H1 (cell line): ENCODE results near the gene USB1. TPM values are rescaled to one million over a fixed set of nuclear protein-coding genes. Genes with fewer than 3 reads are reported as not detected.

Experiments used
- CHD2 ChIP-seq: IDR thresholded peaks from 2 replicates; pipeline ENCODE4 v1.6.1; 2012; ENCODE audit warnings: low read length, improper control_type of control experiment
- CREB1 ChIP-seq: IDR thresholded peaks from 2 replicates; pipeline ENCODE4 v1.6.1; 2012; ENCODE audit warnings: inconsistent platforms
- HDAC2 ChIP-seq, 2 experiments: fragments of 300-600 bp in 1 of 2; sonication (generic) in 1 of 2; IDR thresholded peaks; 2 replicates each; pipeline ENCODE4 v1.6.1; 2011 to 2012; ENCODE audit warnings: low read depth in 2 of 2, low read length in 2 of 2, mild to moderate bottlenecking in 2 of 2, moderate library complexity in 2 of 2, borderline replicate concordance in 1 of 2, inconsistent platforms in 1 of 2
- JUND ChIP-seq: IDR thresholded peaks from 2 replicates; pipeline ENCODE4 v1.6.1; 2011; ENCODE audit warnings: mild to moderate bottlenecking, improper control_type of control experiment, low read length
- NRF1 ChIP-seq: IDR thresholded peaks from 2 replicates; pipeline ENCODE4 v1.6.1; 2011; ENCODE audit warnings: mild to moderate bottlenecking, low read depth, low read length, improper control_type of control experiment
- RFX5 ChIP-seq: IDR thresholded peaks from 2 replicates; pipeline ENCODE4 v1.6.1; 2011; ENCODE audit warnings: low read depth, low read length, improper control_type of control experiment, borderline replicate concordance
- SP4 ChIP-seq: IDR thresholded peaks from 2 replicates; pipeline ENCODE4 v1.6.1; 2012; ENCODE audit warnings: low read length, inconsistent platforms
- YY1 ChIP-seq: IDR thresholded peaks from 2 replicates; pipeline ENCODE4 v1.6.1; 2011; ENCODE audit warnings: low read depth, mild to moderate bottlenecking, low read length
- polyA plus RNA-seq, 7 experiments: library from polyadenylated mRNA; depleted of rRNA in 3 of 7; stranded (reverse) in 5 of 7; unstranded in 2 of 7; fragments of >200 nt in 5 of 7; fragments of 200-250 nt in 2 of 7; gene quantifications; 1 replicate in 5 of 7; 2 replicates in 1 of 7; 4 replicates in 1 of 7; pipeline versions ENCODE4 v1.2.1 to v1.2.3, GENCODE V29; 2011 to 2013; ENCODE audit warnings: missing spikeins in 2 of 7, mixed read lengths in 2 of 7
- total RNA-seq: library from RNA; stranded (reverse); fragmentation: NEBNext Ultra II Directional; extraction: Animal tissue kit (Norgen Biotek cat#: 25700); gene quantifications from 2 replicates; pipeline ENCODE4 v1.2.1, GENCODE V29; 2021
- TF ChIP-seq, protein P1 (sequence below): fragments of 300-600 bp; sonication (generic); IDR thresholded peaks from 2 replicates; pipeline ENCODE4 v1.7.1; 2012; ENCODE audit warnings: low read length, moderate library complexity, mild to moderate bottlenecking, inconsistent platforms; ENCODE audit not compliant: insufficient replicate concordance
- TF ChIP-seq, protein P2 (sequence below): IDR thresholded peaks from 2 replicates; pipeline ENCODE4 v1.6.1; 2012; ENCODE audit warnings: inconsistent platforms

The USB1 gene
- total and polyA plus RNA-seq, 2 of the 8 experiments (the other 6 are each of a cell fraction or from before 2014, with no cell fraction given), result 65.4 to 75.9 TPM

DNA sequence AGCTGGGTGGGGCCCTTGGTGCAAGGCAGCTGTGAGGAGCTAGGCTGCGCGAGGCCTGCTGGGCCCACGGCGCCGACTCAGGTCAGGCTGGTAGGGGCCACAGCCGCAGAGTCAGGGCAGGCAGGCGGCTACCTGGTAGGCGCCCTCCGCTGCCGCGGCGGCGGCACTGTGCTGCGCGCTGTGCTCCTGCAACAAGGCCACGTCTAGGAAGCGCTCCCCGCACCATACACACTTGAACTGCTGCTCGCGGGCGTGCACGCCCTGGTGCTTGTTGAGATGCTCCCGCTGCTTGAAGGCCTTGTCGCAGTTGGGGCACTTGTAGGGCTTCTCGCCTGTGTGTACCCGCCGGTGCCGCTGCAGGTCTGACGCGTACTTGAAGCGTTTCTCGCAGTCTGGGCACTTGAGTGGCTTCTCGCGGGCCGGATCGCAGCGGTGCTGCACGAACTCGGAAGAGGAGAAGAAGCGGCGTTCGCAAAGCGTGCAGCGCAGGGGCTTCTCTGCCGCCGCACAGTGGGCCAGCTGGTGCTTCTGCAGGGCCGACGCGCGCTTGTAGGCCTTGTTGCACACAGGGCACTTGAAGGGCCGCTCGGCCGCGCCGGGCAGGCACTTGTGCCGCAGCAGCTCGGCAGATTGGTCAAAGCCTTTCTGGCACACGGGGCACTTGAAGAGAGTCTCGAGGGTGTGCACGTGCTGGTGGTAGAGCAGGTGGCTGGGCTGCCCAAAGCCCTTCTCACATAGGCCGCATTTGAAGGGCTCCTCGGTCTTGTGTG, 4.6 kb upstream of the USB1 start (continued):
- TF ChIP-seq, protein P1, sequence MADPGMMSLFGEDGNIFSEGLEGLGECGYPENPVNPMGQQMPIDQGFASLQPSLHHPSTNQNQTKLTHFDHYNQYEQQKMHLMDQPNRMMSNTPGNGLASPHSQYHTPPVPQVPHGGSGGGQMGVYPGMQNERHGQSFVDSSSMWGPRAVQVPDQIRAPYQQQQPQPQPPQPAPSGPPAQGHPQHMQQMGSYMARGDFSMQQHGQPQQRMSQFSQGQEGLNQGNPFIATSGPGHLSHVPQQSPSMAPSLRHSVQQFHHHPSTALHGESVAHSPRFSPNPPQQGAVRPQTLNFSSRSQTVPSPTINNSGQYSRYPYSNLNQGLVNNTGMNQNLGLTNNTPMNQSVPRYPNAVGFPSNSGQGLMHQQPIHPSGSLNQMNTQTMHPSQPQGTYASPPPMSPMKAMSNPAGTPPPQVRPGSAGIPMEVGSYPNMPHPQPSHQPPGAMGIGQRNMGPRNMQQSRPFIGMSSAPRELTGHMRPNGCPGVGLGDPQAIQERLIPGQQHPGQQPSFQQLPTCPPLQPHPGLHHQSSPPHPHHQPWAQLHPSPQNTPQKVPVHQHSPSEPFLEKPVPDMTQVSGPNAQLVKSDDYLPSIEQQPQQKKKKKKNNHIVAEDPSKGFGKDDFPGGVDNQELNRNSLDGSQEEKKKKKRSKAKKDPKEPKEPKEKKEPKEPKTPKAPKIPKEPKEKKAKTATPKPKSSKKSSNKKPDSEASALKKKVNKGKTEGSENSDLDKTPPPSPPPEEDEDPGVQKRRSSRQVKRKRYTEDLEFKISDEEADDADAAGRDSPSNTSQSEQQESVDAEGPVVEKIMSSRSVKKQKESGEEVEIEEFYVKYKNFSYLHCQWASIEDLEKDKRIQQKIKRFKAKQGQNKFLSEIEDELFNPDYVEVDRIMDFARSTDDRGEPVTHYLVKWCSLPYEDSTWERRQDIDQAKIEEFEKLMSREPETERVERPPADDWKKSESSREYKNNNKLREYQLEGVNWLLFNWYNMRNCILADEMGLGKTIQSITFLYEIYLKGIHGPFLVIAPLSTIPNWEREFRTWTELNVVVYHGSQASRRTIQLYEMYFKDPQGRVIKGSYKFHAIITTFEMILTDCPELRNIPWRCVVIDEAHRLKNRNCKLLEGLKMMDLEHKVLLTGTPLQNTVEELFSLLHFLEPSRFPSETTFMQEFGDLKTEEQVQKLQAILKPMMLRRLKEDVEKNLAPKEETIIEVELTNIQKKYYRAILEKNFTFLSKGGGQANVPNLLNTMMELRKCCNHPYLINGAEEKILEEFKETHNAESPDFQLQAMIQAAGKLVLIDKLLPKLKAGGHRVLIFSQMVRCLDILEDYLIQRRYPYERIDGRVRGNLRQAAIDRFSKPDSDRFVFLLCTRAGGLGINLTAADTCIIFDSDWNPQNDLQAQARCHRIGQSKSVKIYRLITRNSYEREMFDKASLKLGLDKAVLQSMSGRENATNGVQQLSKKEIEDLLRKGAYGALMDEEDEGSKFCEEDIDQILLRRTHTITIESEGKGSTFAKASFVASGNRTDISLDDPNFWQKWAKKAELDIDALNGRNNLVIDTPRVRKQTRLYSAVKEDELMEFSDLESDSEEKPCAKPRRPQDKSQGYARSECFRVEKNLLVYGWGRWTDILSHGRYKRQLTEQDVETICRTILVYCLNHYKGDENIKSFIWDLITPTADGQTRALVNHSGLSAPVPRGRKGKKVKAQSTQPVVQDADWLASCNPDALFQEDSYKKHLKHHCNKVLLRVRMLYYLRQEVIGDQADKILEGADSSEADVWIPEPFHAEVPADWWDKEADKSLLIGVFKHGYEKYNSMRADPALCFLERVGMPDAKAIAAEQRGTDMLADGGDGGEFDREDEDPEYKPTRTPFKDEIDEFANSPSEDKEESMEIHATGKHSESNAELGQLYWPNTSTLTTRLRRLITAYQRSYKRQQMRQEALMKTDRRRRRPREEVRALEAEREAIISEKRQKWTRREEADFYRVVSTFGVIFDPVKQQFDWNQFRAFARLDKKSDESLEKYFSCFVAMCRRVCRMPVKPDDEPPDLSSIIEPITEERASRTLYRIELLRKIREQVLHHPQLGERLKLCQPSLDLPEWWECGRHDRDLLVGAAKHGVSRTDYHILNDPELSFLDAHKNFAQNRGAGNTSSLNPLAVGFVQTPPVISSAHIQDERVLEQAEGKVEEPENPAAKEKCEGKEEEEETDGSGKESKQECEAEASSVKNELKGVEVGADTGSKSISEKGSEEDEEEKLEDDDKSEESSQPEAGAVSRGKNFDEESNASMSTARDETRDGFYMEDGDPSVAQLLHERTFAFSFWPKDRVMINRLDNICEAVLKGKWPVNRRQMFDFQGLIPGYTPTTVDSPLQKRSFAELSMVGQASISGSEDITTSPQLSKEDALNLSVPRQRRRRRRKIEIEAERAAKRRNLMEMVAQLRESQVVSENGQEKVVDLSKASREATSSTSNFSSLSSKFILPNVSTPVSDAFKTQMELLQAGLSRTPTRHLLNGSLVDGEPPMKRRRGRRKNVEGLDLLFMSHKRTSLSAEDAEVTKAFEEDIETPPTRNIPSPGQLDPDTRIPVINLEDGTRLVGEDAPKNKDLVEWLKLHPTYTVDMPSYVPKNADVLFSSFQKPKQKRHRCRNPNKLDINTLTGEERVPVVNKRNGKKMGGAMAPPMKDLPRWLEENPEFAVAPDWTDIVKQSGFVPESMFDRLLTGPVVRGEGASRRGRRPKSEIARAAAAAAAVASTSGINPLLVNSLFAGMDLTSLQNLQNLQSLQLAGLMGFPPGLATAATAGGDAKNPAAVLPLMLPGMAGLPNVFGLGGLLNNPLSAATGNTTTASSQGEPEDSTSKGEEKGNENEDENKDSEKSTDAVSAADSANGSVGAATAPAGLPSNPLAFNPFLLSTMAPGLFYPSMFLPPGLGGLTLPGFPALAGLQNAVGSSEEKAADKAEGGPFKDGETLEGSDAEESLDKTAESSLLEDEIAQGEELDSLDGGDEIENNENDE, result no peak
- TF ChIP-seq RFX5 (no peak), SP4 (no peak), CREB1 (no peak), YY1 (no peak), JUND (no peak), NRF1 (no peak), HDAC2 (IDR thresholded peaks at IDR 0.05; ENCODE audit: borderline replicate concordance in 1 of 2, low read depth in 2 of 2, low read length in 2 of 2) (no peak), CHD2 (no peak)
- TF ChIP-seq, protein P2, sequence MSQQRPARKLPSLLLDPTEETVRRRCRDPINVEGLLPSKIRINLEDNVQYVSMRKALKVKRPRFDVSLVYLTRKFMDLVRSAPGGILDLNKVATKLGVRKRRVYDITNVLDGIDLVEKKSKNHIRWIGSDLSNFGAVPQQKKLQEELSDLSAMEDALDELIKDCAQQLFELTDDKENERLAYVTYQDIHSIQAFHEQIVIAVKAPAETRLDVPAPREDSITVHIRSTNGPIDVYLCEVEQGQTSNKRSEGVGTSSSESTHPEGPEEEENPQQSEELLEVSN, result no peak
